Testis (tissue), 3 donors: ENCODE measurements around the gene ATP6V1E1. TPM values are rescaled to one million over a fixed set of nuclear protein-coding genes. Genes with fewer than 3 reads are reported as not detected.

Experiments
- DNase-seq: peaks from one replicate; pipeline ENCODE4 v3.0.0-alpha.2; 2019
- H3K27ac ChIP-seq, 2 donors: fragments of 200-600 bp; sonication (generic); one replicate each; pipeline ENCODE4 v1.5.1; 2019
- H3K27me3 ChIP-seq: fragments of 200-600 bp; sonication (generic); one replicate; pipeline ENCODE4 v1.5.1; 2019
- H3K36me3 ChIP-seq: fragments of 200-600 bp; sonication (generic); one replicate; pipeline ENCODE4 v1.5.1; 2017; ENCODE audit warnings: low read depth; ENCODE audit errors: missing control alignments
- H3K4me1 ChIP-seq: fragments of 200-600 bp; sonication (generic); one replicate; pipeline ENCODE4 v1.5.1; 2019
- H3K4me3 ChIP-seq, 2 donors: fragments of 200-600 bp; sonication (generic); one replicate each; pipeline ENCODE4 v1.5.1; 2017 to 2019
- H3K9me3 ChIP-seq: fragments of 200-600 bp; sonication (generic); one replicate; pipeline ENCODE4 v1.5.1; 2017
- POLR2A ChIP-seq: fragments of 450-650 bp; IDR thresholded peaks from one replicate; pipeline ENCODE4 v1.6.1; 2017; ENCODE audit warnings: antibody characterized with exemption, mild to moderate bottlenecking, moderate library complexity
- WGBS, 2 donors: methylation state at CpG; one replicate each; pipeline ENCODE4 v1.1.5; 2018; 5-methylcytosine and 5-hydroxymethylcytosine counted together
- intact Hi-C: fragments of 100-400 bp; cut with DNase I; formaldehyde crosslinking; loops from one replicate; pipeline ENCODE4 v1.15.1; 2023; ENCODE audit warnings: low total_unique reads
- polyA plus RNA-seq: library from polyadenylated mRNA; stranded (reverse); fragments of 350-450 nt; fragmentation: Illumina TruSeq; extraction: RNeasy Lipid Tissue Mini Kit (QIAGEN cat#74804); gene quantifications from one replicate; pipeline ENCODE4 v1.2.3, GENCODE V29; 2014; ENCODE audit warnings: low read depth, low replicate concordance; ENCODE audit not compliant: insufficient read depth
- total RNA-seq, 2 donors: library from RNA; depleted of rRNA; stranded (reverse); fragments of >200 nt; gene quantifications; one replicate each; pipeline ENCODE4 v1.2.3, GENCODE V29; 2016
- TF ChIP-seq, protein P1 (sequence below), 3 experiments: fragments of 450-650 bp in 2 of 3; fragments of 200-600 bp in 1 of 3; sonication (generic) in 1 of 3; IDR thresholded peaks; one replicate each; pipeline ENCODE4 v1.5.1; 2016 to 2019; ENCODE audit warnings: antibody characterized with exemption in 3 of 3, mild to moderate bottlenecking in 2 of 3, moderate library complexity in 1 of 3

The ATP6V1E1 gene
- total and polyA plus RNA-seq, 3 donors from 2014 or later = 130 to 160 (median 146) TPM

DNA sequence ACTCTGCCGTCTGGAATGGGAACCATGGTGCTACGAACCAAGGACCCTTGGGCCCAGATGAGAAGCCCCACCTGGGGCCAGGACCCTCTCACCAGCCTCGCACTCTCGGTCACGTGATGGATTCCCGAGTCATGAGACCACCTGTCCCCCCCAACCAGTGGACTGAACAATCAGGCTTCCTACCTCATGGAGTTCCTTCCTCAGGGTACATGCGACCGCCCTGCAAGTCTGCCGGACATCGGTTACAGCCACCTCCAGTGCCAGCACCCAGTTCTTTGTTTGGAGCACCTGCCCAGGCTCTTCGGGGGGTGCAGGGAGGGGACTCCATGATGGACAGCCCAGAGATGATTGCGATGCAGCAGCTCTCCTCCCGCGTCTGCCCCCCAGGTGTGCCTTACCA, 86.1 kb downstream of the ATP6V1E1 start:
- H3K36me3 ChIP-seq = no peaks in the 10 kb centered on the region
- H3K9me3 ChIP-seq = no peaks in the 10 kb centered on the region
- intact Hi-C loops = no loop called here
- H3K4me1 ChIP-seq = no peaks in the 10 kb centered on the region
- DNase-seq = no peak
- H3K27ac ChIP-seq = no peak overlapping the region
- TF ChIP-seq, protein P1, sequence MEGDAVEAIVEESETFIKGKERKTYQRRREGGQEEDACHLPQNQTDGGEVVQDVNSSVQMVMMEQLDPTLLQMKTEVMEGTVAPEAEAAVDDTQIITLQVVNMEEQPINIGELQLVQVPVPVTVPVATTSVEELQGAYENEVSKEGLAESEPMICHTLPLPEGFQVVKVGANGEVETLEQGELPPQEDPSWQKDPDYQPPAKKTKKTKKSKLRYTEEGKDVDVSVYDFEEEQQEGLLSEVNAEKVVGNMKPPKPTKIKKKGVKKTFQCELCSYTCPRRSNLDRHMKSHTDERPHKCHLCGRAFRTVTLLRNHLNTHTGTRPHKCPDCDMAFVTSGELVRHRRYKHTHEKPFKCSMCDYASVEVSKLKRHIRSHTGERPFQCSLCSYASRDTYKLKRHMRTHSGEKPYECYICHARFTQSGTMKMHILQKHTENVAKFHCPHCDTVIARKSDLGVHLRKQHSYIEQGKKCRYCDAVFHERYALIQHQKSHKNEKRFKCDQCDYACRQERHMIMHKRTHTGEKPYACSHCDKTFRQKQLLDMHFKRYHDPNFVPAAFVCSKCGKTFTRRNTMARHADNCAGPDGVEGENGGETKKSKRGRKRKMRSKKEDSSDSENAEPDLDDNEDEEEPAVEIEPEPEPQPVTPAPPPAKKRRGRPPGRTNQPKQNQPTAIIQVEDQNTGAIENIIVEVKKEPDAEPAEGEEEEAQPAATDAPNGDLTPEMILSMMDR (IDR thresholded peaks at IDR 0.05) = no peak
- TF ChIP-seq POLR2A = no peak
- H3K27me3 ChIP-seq = no peaks in the 10 kb centered on the region
- H3K4me3 ChIP-seq = no peak overlapping the region
- WGBS, 2 donors = 92 to 97% methylated on average over 13 to 14 of the region's 14 CpGs

Other genes with a start within 250 kb of the ATP6V1E1 start
- gene SLC25A18, start 65.3 kb downstream of the ATP6V1E1 start, total RNA-seq = 10 to 100 TPM; 11.9 to 14.9 TPM
- gene SLC25A18, start 65.3 kb downstream of the ATP6V1E1 start, polyA plus RNA-seq = 6.8 TPM
- 10 to 100 TPM; 74.1 to 80.2 TPM for gene BCL2L13, start 10.0 kb upstream of the ATP6V1E1 start, total RNA-seq
- 60.1 TPM for gene BCL2L13, start 10.0 kb upstream of the ATP6V1E1 start, polyA plus RNA-seq
- gene BID, start 145.7 kb upstream of the ATP6V1E1 start, total RNA-seq = 1 to 10 TPM; 6.9 to 8.4 TPM
- gene BID, start 145.7 kb upstream of the ATP6V1E1 start, polyA plus RNA-seq = 8.3 TPM